ENCODE results near the gene INHBA. TPM values are rescaled to one million over a fixed set of nuclear protein-coding genes. Genes with fewer than 3 reads are reported as not detected.
A peak's percentile ranks its signal among the peaks of the same experiment; 100 is the strongest.

The INHBA gene
- total and polyA plus RNA-seq, 2 experiments from 2014 or later, result 0.94 to 1.3 TPM

GRCh38 chr7:41661596-41661995, 41.3 kb downstream of the INHBA start:
- H3K4me1 ChIP-seq (ENCODE audit: insufficient read depth), result peaks cover 16% of the 10 kb centered on the region
- no peaks in the 10 kb centered on the region for H3K9me2 ChIP-seq (ENCODE audit: insufficient read depth)
- no peaks in the 10 kb centered on the region for H3F3A ChIP-seq (replicated peaks; ENCODE audit: low read depth)
- H2AFZ ChIP-seq, result peak overlapping the region; percentile 30; the same call in 1 of the 2 replicates
- H3K4me3 Mint-ChIP-seq, result no peak overlapping the region
- DNase-seq (ENCODE audit: low spot score) (no peak), ATAC-seq (no peak)
- no peak overlapping the region for H3K27ac ChIP-seq (ENCODE audit: low read depth)
- no peaks in the 10 kb centered on the region for H3K36me3 ChIP-seq (ENCODE audit: insufficient read depth)
- H3K79me2 ChIP-seq (replicated peaks; ENCODE audit: insufficient read depth), result no peaks in the 10 kb centered on the region
- H4K20me1 ChIP-seq (replicated peaks; ENCODE audit: insufficient read depth), result no peaks in the 10 kb centered on the region
- no peak overlapping the region for H3K4me3 ChIP-seq
- H3K9me3 Mint-ChIP-seq, result no peaks in the 10 kb centered on the region
- no peak overlapping the region for H3K4me2 ChIP-seq
- TF ChIP-seq ZNF114 (CRISPR knock-in tag; IDR thresholded peaks at IDR 0.05), result no peak
- H3K27me3 Mint-ChIP-seq (ENCODE audit: insufficient read depth, low read depth, poor library complexity), result peaks cover 2% of the 10 kb centered on the region
- H3K27ac Mint-ChIP-seq, result no peak overlapping the region
- H3K36me3 Mint-ChIP-seq (ENCODE audit: low read depth), result 0 out of 3 replicates have a peak, but pooled peaks cover 4% of the 10 kb centered on the region
- H3K4me1 Mint-ChIP-seq, result peaks cover 7% of the 10 kb centered on the region
- no peaks in the 10 kb centered on the region for H3K27me3 ChIP-seq (ENCODE audit: insufficient read depth)

- H3F3A ChIP-seq (replicated peaks; ENCODE audit: low read depth), result no peaks in the 10 kb centered on the region
- Mint-ChIP-seq H3K4me3 (no peak overlapping the region), H3K36me3 (ENCODE audit: low read depth) (no peaks in the 10 kb centered on the region), H3K27ac (no peak overlapping the region), H3K4me1 (no peaks in the 10 kb centered on the region), H3K27me3 (ENCODE audit: insufficient read depth, low read depth, poor library complexity) (peaks cover 2% of the 10 kb centered on the region), H3K9me3 (no peaks in the 10 kb centered on the region)
- TF ChIP-seq ETS1 (IDR thresholded peaks at IDR 0.05) (no peak), ZNF114 (CRISPR knock-in tag; IDR thresholded peaks at IDR 0.05) (no peak), EZH2phosphoT487 (IDR thresholded peaks at IDR 0.05; ENCODE audit: unreplicated experiment) (no peak), CREB1 (CRISPR knock-in tag; IDR thresholded peaks at IDR 0.05; ENCODE audit: low read depth) (no peak), ZNF462 (CRISPR knock-in tag; IDR thresholded peaks at IDR 0.05) (no peak), STAT1 (IDR thresholded peaks at IDR 0.05; ENCODE audit: unreplicated experiment) (no peak), ZNF331 (CRISPR knock-in tag; IDR thresholded peaks at IDR 0.05; ENCODE audit: low read depth) (no peak)
- no peaks in the 10 kb centered on the region for H3K36me3 ChIP-seq (ENCODE audit: insufficient read depth)
- H2AFZ ChIP-seq, result no peak overlapping the region
- H3K4me3 ChIP-seq, result no peak overlapping the region
- no peaks in the 10 kb centered on the region for H3K27me3 ChIP-seq (ENCODE audit: insufficient read depth)
- no peaks in the 10 kb centered on the region for H3K79me2 ChIP-seq (replicated peaks; ENCODE audit: insufficient read depth)
- ATAC-seq, result no peak
- DNase-seq (ENCODE audit: low spot score), result no peak
- no peaks in the 10 kb centered on the region for H3K9me2 ChIP-seq (ENCODE audit: insufficient read depth)
- no peaks in the 10 kb centered on the region for H4K20me1 ChIP-seq (replicated peaks; ENCODE audit: insufficient read depth)
- H3K27ac ChIP-seq (ENCODE audit: low read depth), result no peak overlapping the region
- H3K4me2 ChIP-seq, result no peak overlapping the region
- peaks cover 4% of the 10 kb centered on the region for H3K4me1 ChIP-seq (ENCODE audit: insufficient read depth)
These were observed 43.4 kb downstream of the INHBA start for GRCh38 chr7:41659539-41659938.
